ENCODE measurements around the gene CBLB.

CBLB gene

DNA sequence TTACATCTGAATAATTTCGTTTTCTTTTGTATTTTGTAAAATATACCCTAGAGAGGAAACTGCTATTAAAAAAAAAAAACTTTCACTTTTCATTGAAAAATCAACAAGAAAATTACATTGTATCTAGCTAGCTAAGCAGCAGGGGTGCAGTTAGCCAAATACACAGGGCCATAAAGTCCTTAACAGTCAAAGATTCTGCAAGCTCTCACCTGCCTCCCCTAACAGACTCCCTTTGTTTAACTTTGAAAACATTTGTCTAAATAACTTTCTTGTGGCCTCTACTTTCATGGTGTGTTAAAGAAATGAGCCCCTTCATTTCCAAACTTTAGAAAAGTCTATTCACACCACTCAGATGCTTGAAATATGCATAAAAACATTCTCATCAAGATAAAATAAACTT is 23.3 kb downstream of the CBLB start:
- no peak for DNase-seq

DNA sequence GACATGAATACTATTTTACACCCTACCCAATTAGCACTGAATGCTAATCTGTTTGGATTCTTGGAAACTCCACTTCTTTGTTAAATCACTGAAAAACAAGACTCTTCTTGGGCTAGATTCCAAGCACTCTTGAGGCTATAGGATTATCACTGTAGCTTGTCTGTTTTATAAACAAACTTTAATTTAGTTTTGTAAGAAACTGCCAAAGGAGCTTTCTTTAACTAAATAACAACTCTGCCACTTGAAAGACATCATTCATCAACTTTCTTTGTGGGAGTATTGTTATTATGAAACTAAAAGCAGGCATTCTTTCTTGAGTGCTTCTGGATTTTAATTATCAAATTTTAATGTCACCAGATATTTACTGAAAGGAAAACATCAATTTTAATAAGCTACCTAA is 24.1 kb downstream of the CBLB start:
- DNase-seq, result no peak

DNA sequence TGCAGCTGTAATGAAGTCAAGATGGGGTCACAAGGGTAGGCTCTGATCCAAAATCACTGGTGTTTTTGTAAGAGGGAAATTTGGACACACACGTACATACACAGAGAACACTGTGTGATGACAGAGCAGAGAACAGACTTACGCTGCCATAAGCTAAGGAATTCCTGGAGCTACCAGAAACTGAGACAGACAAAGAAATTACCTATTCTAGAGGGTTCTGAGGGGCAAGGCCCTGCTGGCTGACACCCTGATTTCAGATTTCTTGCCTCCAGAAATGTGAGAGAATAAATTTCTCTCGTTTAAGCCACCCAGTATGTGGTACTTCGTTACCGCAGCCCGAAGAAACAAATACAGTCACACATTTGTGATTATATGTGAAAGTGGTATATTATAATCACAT is 24.8 kb downstream of the CBLB start:
- DNase-seq, result no peak

DNA sequence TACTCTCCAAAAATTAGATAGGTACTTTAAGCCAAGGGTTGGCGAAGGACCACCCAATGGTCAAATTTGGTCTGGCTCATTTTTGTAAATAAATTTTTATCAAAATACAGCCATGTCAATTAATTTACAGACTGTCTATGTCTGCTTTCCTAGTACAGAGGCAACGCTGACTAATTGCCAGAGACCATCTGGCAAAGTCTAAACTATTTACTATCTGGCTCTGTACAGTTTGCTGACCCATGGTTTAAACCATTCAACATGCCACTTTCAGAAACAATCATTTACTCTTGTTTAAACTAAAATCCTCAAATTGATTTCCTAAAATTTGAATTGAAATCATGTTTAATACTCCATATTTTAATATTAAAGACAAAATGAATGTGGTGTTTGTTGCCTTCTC is 25.9 kb downstream of the CBLB start:
- DNase-seq, result no peak

DNA sequence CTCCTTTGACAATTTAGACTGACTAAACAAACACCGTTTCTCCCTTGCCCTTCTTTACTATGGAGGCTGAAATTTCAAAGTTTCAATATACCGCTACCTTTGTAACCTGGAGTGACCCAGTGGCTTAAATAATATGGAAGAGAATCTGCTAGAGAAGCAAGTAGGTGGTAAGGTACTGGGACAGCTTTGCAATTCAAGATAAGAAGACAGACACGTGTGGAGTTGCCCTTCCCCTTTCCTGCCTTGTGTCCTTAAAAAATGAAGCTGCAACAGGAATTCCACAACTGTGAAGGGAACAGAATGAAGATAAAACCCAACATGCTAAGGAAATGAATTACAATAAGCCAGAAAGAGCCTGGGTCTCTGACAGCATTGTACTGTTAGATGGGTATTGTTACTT is 26.4 kb downstream of the CBLB start:
- DNase-seq, result no peak

DNA sequence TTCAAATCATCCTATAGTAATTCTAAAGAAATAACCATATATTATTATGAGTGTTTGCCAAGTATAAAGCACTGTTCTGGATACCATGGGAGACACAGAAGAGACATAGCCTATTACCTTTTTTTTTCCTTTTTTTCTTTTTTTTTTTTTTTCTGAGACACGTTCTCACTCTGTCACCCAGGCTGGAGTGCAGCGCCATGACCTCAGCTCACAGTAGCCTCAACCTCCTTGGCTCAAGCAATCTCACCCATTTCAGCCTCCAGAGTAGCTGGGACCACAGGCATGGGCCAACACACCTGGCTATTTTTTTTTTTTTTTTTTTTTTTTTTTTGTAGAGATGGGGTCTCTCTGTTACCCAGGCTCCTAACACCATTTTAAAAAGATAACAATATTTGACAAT is 30.9 kb downstream of the CBLB start:
- DNase-seq, result no peak

DNA sequence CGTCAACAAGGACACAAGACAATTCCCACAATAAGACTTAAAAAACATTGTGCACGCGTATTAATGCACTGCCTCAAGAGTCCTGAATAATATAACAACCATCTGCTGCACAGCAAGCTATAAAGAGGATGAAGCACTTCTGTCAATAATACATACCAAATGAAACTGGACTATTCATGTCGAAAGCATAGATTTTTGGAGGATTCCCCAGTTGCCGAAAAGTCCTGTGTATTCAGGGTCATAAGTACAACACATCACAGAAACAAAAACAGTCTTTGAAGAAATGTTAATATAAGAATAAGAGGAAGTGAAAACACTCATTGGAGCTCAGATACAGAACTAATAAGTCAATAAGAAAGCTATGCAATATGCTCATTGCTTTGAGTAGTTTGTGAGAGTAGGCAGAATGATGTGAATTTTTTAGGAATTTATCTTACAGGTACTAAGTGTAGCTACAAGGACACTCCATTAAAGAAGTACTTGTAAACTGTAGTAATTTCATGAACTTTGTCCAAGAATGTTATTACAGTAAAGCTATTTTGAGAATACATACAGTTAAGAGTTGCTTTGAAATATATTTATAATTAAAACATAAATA is 31.6 kb downstream of the CBLB start:
- DNase-seq, result peak in 1 of 5 experiments; percentile 44

DNA sequence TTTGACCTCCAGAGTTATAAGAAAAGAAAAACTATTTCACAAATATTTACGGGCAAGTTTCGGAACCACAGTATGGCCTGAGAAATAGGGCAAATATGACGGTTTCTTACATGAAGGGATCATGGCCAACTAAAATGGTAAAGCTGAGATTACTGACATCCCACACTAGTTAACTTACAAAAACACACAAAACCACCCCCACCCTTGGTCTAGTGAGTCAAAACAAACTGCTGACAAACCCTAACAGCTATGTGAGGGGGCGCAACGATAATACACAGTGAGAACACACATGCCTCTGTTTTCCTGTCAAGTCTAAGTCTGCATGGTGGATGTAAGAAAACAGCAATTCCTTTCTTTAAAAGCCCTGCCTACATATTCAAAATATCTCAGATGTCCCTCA is 32.3 kb downstream of the CBLB start:
- DNase-seq, result peak in 2 of 5 experiments; percentile 10 to 78

DNA sequence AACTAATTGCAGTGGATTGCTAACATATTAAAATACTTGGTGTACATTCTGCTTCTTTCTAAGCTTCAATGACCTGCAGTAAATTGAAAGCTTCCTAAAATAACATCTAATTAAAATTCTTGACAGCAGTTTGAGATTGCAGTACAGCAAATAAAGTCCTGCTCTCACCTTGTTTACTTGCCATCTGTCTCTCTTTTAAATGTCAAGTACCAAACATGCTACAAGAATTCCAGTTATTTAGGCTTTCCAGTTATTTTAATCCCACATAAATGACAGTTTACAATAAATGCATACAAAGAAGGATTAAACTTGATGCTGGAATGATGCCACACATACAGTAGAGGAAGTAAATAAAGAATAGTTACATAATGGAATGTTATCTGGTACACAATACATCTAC is 33.2 kb downstream of the CBLB start:
- DNase-seq, result no peak

DNA sequence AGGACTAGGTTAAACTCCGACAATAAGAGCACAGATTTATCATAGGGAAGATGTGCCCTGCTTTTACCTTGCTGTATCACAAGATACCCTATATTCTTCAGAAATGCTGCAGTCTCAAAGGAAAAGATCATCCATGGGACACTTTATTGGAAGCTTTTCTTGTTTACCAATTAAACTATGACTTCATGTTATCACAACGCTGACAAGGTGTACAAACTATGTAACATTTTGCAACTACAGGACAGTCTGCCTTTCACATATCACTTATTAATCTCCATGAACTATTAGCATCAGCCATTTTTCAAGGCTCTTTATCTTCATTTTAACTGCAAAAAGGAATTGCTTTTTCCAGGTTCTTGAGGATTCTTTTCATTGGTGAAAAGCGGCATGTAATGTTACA is 34.0 kb downstream of the CBLB start:
- DNase-seq, result no peak

DNA sequence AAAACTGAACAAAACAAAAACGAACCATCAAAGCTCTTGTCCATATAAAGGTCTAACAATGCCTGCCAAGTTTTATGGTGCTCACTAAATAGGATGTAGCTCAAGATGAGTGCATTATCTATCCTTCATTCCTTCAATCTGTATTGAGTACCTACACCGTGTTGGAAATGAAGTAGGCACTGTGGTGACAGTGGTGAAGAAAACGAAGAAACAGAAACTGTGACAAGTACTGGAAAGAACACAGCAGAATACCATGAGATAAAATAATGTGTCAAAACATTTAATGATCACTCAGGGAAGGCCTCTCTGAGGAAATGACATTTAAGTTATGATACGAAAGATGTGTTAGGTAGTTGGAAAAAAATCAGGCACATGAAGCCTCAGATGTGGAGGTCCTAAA is 36.2 kb downstream of the CBLB start:
- DNase-seq, result peak in 1 of 5 experiments; percentile 48

DNA sequence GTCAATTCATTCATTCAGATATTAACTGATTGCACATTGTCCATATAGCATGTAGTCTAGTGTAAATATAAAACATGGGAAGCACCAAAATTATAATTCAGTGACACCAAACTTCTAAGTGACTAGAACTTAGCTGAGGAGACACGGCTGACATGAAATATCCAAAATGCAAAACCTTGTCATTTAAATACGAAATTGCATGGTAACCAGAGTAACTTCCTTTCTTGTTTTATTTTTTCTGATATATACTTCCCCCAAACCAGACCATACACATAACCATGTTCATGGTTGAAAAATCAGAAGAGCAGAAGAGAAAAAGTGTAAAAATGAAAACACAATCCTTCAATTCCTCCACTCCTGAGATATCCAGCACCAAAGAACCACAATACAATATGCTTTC is 38.0 kb downstream of the CBLB start:
- no peak for DNase-seq

DNA sequence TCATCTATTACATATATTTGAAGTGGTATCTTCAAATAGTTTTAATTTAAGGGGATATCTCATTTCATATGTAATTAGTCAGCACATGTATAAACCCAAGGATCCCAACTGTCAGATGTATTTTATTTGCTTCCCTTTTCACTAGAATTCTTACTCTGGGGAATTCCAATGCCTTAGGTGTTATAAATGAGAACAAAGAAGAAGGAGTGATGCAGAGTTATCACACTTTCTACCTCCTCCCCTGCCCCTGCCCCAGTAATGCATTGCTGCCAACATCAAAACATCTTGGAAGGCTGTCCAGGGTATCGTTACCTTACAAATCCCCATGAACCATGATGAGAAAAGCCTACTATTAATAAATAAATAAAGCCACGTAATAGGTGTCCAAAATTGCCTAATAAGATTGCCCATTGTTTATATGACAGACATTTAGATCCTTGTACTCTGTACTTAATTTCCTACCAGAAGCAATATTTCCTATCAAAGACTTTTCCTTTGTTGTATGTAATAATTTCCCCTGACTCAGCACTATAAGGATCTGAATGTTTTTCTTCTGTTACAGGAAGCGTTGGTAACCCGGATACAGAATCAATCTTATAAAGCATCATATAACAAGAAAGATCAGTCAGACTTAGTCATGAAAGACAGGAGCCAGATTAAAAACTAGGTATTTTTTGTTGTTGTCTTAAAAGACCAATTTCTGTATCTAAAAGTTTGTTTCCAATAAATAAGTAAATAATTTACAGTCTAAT is 38.8 kb downstream of the CBLB start:
- peak in 1 of 5 experiments; percentile 36 for DNase-seq

DNA sequence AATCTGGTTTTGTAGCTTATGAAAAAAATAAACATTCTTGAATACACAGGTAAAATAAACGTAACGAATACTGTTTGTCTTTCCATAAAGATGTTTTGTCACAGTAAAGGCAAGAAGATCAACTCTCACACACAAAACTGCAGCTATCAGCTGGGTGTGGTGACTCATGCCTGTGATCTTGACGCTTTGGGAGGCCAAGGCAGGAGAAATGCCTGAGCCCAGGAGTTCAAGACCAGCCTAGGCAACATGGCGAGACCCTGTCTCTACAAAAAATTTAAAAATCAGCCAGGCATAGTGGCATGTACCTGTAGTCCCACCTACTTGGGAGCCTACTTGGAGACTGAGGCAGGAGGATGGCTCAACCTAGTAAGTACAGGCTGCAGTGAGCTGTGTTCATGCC is 39.6 kb downstream of the CBLB start:
- peak in 1 of 5 experiments; percentile 27 for DNase-seq

DNA sequence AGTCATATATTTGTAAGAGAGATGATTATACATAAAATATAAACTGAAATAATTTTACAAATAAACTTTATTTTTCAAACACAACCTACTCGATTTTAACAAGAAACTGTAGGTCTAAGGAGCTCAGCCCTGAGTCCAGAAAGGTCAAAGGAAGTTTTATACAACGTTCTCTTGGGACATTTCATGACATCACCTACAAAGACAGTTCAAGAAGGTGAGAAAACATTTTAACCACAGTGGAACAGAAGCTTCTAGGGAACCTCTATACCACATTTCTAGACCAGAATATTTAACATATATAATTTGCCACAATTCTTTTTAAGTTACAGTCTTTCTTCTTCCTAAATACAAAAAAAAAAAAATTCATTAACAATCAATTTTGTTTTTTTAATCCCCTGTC is 40.1 kb downstream of the CBLB start:
- DNase-seq, result peak in 2 of 5 experiments; percentile 41 to 57

DNA sequence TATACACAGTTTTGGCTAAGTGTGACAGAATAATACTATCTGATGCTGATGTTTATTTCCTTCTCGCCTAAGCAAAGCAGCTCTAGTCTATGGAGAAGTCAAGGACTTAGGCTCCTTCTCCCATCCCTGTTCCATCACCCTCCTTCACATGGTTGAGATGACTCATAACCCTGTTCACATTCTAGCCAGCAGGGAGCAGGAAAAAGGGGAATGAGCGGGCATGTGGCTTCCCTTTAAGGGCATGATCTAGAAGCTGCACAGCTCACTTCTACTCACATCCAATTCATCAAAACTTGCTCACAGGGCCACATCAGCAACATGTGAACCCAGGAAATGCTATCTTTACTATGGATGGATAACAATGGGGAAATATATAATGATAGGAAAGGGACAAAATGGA is 40.9 kb downstream of the CBLB start:
- no peak for DNase-seq

DNA sequence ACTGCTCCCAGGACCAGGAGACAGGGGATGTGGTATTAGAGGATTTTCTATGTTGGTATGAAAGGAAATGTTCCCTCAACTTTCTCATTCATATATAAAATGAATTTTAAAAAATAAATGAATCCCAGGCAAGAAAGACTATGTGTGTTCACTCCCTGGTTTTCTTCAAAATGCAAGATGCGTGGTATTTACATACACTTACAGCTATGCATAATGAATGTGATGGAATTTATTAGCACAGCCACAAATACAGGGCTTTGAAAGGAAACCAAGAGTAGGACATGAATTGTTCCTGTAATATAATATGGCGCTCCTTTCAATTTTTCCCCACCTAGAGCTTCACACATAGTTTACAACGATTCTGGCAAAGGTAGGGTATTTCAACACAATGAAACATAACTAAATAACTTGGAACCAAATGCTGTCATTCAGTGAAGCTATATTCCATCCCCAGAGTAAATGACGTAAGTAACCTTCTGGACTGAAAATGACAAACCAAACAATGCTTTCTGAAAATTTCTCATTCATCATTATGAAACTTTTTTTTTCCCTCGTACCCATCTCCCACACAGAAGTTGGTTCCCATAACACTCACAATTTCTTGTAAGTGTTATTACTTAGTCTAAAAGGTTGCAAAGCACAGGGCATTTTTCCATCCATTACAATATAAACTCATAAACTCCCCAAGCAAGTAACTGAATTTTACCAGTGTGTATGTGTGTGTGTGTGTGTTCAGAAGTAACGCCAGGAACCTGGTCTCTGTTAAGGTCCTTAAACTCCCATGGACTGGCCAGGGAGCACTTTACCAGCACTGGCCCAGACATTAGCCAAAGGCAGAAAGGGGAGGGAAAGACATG is 41.8 kb downstream of the CBLB start:
- DNase-seq, result peak in 1 of 5 experiments; percentile 40

DNA sequence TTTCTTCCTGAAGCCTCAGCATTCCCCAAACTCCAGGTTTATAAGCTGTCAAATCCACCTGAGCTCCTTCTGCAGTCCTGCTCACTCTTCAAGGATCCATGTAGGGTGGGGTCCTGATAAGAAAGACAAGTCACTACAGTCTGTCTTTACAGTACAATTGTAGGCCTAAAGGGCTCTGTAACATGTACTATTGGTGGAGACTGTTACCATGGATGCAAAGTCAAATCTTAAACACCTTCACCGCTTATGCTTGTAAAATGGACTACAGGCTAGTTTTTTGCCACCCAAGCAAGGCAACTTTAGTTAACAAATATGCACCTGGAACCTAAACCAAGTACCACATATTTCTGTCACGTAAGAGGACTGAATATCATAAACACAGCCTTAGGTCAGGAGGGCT is 44.7 kb downstream of the CBLB start:
- DNase-seq, result no peak

DNA sequence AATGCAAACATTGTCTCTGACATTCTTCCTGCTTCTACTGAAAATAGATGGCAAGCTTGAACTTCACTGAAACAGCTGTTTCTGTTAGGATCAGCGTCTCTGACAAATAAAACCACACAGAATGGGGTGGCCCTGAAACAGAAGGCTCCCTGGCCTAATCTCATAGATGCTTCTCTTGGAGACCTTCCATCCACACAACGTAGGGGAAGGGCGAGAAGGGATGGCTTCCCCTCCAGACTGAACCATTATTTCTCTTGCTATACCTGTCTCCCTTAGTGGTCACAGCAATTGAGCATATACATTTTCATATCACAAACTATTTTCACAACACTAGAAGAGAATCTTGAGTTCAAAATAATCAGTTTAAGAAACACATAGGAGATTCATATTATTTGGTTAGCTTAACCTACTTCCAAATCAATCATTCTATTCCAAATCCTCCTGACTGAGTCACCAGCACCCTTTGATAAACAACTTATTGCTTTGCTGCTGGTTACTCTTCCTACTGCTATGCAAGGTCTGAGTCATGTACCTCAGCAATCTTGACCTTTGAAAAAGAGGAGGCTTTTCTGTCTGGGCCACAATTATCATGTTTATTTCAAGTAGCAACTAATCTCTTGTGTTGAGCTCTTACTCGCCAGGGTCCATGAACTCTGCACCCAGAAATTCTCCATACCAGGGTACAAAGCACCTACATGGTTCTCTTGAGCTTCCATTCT is 45.5 kb downstream of the CBLB start:
- no peak for DNase-seq

DNA sequence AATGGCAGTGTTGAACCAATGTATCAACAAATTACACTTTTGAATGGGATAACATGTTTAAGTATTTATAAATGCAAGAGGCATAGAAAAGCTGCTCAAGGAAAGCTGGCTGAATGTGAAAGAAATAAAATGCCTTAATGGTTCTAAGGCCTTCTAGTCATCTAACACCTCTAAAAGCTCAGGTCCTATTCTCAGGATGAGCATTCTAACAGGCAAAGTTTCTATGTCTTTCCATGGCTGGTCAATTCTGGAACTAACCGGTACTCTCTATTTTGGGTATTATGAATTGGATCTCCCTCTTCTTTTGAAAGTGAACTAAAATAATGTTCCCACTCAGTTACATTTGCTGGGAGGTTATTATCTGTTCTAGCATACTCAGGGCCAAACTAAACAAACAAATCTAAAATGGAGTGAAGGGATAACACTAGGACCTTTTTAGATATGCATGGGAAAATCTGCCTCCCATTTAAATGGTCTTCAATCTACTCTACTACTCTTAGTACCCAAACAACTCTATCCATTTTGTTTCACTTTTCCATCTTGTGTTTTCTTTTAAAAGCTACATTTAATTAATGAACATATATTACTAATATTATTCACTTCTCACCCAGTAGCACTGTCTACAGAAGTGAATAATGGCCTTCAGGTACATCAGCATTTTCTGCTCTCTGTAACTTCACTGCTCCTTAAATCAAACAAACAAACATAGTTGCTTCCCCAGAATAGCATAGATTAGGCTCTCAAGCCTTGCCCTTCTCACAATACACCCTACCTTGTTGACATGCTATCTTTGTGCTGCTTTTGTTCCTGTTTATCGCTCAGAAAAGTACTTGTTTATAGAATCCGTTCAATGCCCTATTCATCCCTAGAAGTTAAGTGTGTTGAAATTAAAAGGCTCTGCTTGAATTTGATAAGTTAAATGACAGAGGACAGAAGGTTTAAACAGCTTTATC is 46.4 kb downstream of the CBLB start:
- no peak for DNase-seq

DNA sequence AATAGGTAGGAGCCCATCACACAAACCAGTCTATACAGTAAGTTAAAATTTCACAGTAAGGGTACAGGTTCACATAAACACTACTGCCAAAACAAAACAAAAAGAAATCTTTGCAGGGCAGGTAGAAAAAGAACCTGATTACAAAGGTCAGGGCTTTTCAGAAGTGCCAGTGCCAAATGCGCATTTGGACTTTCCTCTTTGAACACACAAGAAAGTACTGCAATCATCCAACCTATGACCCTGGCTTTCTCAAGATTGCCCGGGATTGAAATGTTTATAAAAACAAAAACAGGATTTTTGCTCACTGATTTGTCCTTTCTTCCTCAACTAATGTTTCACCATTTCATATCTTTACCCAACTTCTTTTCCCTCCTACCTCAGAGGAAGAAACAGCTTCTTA is 47.4 kb downstream of the CBLB start:
- DNase-seq, result no peak

DNA sequence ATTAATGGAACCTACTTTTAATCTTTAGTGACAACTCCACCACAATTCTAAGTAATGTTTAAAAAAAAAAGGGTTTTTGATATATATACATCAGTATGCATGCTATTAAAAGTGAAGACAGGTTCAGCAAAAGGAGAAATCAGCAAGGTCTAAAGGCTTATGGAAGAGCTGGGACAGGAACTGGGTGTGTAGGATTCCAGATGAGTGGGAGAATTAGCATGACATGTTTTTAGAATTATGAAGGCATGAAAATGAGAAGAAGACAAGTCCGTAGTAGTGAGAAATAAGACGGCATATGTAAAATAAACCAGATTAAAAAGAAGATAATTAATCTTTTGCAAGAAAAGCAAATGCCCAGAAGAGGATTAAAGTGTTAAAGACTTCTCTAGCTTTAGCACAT is 52.0 kb downstream of the CBLB start:
- no peak for DNase-seq

Data from T-helper 2 cell (primary cell).